Kasumi-1 (cell line): ENCODE data around the gene EBF3.

Experiments
- DNase-seq, 2 experiments: peaks; one replicate each; lab custom pipeline; 2025; lab: John Stamatoyannopoulos, UW

The EBF3 gene

GRCh38 chr10:129963641-129964501 lies at the start of gene EBF3:
Gene EBF3 (minus strand): TSS chr10:129964274. CDS start chr10:129963768, 506 bp downstream.
- peak; percentile 41 to 45 for DNase-seq

GRCh38 chr10:130013335-130014262 lies 49.5 kb upstream of the EBF3 start:
- DNase-seq: no peak

- no peak for DNase-seq
These were observed 48.1 kb upstream of the EBF3 start for GRCh38 chr10:130012129-130012528.

GRCh38 chr10:130010653-130011052 lies 46.6 kb upstream of the EBF3 start:
- no peak for DNase-seq

- no peak for DNase-seq
These were observed 45.2 kb upstream of the EBF3 start for GRCh38 chr10:130009228-130009627.

- DNase-seq: no peak
These were observed 39.9 kb upstream of the EBF3 start for GRCh38 chr10:130003787-130004613.

GRCh38 chr10:130003166-130003565 lies 39.1 kb upstream of the EBF3 start:
- DNase-seq: no peak

- no peak for DNase-seq
These were observed 38.5 kb upstream of the EBF3 start for GRCh38 chr10:130002606-130003005.

- DNase-seq: no peak
These were observed 36.8 kb upstream of the EBF3 start for GRCh38 chr10:130000918-130001317.

GRCh38 chr10:129999140-129999539 lies 35.1 kb upstream of the EBF3 start:
- no peak for DNase-seq

GRCh38 chr10:129993621-129994020 lies 29.5 kb upstream of the EBF3 start:
- no peak for DNase-seq

GRCh38 chr10:129992356-129992755 lies 28.3 kb upstream of the EBF3 start:
- no peak for DNase-seq

GRCh38 chr10:129982825-129983224 lies 18.8 kb upstream of the EBF3 start:
- no peak for DNase-seq

GRCh38 chr10:129978980-129979379 lies 14.9 kb upstream of the EBF3 start:
- DNase-seq: no peak

GRCh38 chr10:129978322-129978721 lies 14.2 kb upstream of the EBF3 start:
- no peak for DNase-seq

- DNase-seq: no peak
These were observed 13.7 kb upstream of the EBF3 start for GRCh38 chr10:129977794-129978193.

- no peak for DNase-seq
These were observed 9.6 kb upstream of the EBF3 start for GRCh38 chr10:129973674-129974059.

GRCh38 chr10:129972966-129973673 lies 9.0 kb upstream of the EBF3 start:
- DNase-seq: no peak

- DNase-seq: no peak
These were observed 8.3 kb upstream of the EBF3 start for GRCh38 chr10:129972145-129972965.

GRCh38 chr10:129971381-129972144 lies 7.5 kb upstream of the EBF3 start:
- DNase-seq: peak; percentile 66 to 68
